GM10266 (cell line): Measurements from ENCODE around the gene P3H3.
A peak's percentile ranks its signal among the peaks of the same experiment; 100 is the strongest.

Experiments used
- DNase-seq: peaks from one replicate; pipeline ENCODE4 v3.0.0; 2012; ENCODE audit errors: extremely low spot score
- TF ChIP-seq, protein P1 (sequence below): IDR thresholded peaks from 2 replicates; pipeline ENCODE4 v1.5.1; 2012; ENCODE audit warnings: mild to moderate bottlenecking, low read depth; ENCODE audit not compliant: control insufficient read depth, insufficient read depth; ENCODE audit errors: missing control alignments

Gene P3H3

DNA sequence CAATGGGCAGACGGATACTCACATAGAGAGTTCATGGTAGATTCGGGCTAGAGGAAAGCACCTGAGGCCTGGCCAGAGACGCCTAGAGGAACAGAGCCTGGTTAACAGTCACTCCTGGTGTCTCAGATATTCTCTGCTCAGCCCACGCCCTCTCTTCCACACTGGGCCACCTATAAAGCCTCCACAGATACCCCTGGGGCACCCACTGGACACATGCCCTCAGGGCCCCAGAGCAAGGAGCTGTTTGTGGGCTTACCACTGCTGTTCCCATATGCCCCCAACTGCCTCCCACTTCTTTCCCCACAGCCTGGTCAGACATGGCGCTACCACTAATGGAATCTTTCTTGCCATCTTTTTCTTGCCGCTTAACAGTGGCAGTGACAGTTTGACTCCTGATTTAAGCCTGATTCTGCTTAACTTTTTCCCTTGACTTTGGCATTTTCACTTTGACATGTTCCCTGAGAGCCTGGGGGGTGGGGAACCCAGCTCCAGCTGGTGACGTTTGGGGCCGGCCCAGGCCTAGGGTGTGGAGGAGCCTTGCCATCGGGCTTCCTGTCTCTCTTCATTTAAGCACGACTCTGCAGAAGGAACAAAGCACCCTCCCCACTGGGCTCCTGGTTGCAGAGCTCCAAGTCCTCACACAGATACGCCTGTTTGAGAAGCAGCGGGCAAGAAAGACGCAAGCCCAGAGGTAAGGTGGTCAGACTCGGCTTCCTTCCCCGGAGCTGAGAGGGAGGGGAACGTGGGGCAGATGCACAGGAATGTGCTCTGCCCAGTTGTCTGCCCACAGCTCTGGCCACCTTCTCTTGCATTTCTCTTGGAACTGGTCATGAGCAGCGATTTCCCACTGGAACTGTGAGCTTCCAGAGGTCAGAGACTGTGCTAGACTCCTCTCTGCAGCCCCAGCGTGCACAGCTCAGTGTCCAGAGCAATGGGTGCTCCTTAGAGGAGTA is 39.0 kb upstream of the P3H3 start, which contains the start of gene CD4:
Gene CD4 (plus strand): TSS at position 557 of the 953 bp plus-strand sequence. CDS start 10,611 bp downstream, outside the sequence.
- TF ChIP-seq, protein P1, sequence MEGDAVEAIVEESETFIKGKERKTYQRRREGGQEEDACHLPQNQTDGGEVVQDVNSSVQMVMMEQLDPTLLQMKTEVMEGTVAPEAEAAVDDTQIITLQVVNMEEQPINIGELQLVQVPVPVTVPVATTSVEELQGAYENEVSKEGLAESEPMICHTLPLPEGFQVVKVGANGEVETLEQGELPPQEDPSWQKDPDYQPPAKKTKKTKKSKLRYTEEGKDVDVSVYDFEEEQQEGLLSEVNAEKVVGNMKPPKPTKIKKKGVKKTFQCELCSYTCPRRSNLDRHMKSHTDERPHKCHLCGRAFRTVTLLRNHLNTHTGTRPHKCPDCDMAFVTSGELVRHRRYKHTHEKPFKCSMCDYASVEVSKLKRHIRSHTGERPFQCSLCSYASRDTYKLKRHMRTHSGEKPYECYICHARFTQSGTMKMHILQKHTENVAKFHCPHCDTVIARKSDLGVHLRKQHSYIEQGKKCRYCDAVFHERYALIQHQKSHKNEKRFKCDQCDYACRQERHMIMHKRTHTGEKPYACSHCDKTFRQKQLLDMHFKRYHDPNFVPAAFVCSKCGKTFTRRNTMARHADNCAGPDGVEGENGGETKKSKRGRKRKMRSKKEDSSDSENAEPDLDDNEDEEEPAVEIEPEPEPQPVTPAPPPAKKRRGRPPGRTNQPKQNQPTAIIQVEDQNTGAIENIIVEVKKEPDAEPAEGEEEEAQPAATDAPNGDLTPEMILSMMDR, result no peak

DNA sequence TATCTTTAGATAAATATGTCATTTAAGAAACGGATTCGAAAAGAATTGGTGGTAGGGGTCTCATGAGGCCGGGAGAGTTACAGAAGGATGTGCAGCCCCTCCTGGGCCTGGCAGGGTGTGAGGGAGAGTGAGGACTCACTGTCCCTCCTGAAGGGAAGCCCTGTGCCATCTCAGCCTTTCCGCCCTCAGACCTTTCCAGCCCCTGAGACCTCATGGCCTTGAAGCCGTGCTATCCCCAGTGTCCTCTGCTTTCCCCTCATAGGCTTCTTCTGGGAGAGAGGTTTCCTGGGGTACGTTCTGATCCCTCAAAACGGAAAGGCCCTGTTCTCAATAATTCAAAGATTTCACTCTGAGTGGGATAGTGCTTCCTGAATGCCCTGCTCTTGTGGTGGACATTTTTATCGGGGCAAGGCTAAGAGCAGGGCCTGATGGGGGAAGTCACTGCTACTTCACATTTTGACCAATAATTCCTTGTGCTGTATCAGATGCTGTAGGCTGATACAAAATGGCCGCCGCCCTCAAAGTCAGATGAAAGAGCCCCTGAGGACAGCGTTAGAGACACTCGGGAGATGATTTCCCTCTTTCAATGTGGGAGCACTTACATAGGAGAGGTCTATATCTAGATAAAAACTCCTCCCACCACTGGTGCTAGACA is 37.6 kb upstream of the P3H3 start:
- TF ChIP-seq, protein P1, result no peak
- no peak for DNase-seq

More for the DNA sequence above, 39.0 kb upstream of the P3H3 start, which contains the start of gene CD4:
- DNase-seq, result no peak

DNA sequence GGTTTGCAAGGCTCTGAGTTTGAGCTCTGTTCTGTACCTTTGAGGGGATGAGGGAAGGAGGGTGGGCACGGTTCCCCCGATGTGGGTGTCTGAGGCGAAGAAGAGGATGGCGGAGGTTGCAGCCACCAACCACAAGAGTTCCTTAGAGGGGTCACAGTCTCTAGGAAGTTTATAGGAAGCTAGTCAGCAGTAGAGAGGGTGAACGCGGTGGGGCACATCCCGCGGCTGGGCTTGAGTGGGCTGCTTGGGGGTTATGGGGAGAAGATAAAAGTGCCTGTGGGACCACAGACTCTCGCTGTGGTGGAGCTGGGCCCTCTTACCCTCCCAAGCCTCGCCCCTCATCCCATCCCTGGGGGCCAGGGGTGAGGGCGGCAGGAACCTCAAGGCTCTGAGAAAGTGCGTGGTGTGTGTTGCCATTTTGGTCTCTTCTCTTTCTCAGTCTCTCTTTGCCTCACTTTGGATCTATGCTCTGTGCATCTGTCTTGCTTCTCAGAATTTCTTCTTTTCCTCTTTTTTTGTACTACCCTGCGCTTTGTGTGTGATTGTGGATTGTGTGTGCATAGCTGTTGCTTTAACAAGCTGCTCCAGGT is 36.2 kb upstream of the P3H3 start:
- TF ChIP-seq, protein P1, result no peak
- no peak for DNase-seq

DNA sequence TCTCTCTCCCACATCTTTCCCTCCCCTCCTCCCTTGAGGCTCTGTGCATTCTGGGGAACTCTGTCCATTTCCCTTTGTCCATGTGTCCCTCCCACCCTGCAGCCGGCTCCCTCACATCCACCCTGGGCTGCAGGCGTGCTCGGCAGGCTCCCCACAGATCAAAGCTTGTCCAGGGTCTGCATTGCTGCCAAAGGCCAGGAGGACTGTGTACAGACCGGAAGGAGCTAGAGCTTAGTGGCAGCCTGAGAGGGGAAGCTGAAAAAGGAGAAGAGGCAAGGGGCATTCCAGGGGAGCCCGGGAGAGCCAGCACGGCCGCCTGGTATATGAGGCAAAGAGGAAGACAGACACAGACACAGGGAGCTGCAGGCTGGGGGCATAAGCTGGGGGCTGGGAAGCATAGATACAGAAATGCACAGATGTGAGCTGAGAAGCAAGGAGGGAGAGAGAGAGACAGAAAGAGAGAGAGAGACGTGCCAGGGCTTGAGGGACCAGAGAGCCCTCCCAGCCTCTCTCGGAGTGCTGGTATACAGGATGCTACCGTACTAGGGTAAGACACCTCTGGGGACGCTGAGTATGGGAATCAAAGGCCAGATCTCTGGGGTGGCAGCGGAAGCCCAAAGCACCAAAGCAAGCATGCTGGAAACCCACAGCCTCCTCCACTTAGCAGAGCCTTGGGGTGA is 35.5 kb upstream of the P3H3 start:
- DNase-seq, result peak; percentile 45
- TF ChIP-seq, protein P1, result no peak

DNA sequence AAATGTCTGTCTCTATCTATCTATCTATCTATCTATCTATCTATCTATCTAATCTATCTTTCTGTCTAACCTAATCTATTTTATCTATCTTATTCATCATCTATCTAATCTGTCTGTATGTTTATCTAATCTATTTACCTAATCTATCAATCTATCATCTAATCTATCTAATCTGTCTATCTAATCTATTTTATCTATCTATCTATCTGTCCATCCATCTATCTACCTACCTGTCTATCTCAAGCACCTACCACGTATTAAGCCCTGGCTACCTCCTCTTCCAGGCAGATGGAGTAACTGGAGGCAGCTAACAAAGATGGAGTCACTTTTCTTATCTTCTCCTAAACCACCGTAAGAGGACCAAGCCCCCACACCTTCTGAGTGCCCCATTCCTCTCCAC is 33.1 kb upstream of the P3H3 start:
- DNase-seq, result no peak
- TF ChIP-seq, protein P1, result no peak

DNA sequence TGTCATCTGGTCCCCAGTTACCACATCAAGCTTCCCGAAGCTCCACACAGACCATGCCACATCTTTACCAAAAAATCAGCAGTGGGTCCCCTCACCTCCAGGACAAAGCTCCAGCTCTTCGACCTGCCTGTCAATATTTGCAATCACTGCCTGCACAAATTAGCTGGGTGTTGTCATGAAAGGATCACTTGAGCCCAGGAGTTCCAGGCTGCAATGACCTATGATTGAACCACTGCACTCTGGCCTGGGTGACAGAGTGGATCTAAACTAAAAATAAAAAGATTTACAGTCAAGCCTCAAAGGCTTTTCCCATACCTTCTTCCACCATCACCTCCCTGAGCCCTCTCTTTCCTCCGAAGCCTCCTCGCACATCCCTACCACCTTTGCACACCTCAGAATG is 31.6 kb upstream of the P3H3 start:
- TF ChIP-seq, protein P1, result no peak
- no peak for DNase-seq
